ENCODE results near the gene ATE1.

The ATE1 gene

DNA sequence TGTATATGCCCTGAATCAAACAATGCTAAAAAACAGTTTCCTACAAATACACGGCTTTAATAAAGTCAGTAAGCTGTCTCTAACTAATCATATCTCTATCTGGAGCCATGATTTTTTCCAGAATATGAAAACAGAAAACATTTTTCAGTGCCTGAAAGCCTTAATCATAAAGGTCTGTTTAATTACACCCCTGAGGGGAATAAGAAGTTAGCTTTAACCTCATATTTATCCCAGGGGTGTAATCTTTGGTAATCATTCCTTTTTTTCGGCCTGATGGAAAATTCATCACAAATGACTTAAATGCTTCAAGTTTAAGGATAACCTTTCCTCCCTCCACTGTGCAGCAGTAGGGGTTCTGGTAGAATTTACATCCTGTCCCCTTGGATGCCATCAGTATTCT lies 124.2 kb downstream of the ATE1 start:
- ChIA-PET POLR2A (no interaction called here), CTCF (no interaction called here)
- TF ChIP-seq LEF1 (IDR thresholded peaks at IDR 0.05; ENCODE audit: borderline replicate concordance) (no peak), CTBP1 (IDR thresholded peaks at IDR 0.05; ENCODE audit: borderline replicate concordance) (no peak), BHLHE40 (IDR thresholded peaks at IDR 0.05; ENCODE audit: borderline replicate concordance) (no peak), SP1 (IDR thresholded peaks at IDR 0.05) (no peak), L3MBTL2 (conservative IDR thresholded peaks at IDR 0.05) (no peak), ARNT (IDR thresholded peaks at IDR 0.05) (no peak), ZNF384 (IDR thresholded peaks at IDR 0.05) (no peak), FOXM1 (IDR thresholded peaks at IDR 0.05; ENCODE audit: borderline replicate concordance) (no peak), NFRKB (IDR thresholded peaks at IDR 0.05) (no peak), TARDBP (IDR thresholded peaks at IDR 0.05) (no peak), FOXK2 (IDR thresholded peaks at IDR 0.05) (no peak), HDGF (IDR thresholded peaks at IDR 0.05; ENCODE audit: borderline replicate concordance) (no peak), ELF4 (IDR thresholded peaks at IDR 0.05) (no peak), FOXA1 (IDR thresholded peaks at IDR 0.05) (no peak), SUZ12 (IDR thresholded peaks at IDR 0.05) (no peak)
- TF ChIP-seq, protein P1, sequence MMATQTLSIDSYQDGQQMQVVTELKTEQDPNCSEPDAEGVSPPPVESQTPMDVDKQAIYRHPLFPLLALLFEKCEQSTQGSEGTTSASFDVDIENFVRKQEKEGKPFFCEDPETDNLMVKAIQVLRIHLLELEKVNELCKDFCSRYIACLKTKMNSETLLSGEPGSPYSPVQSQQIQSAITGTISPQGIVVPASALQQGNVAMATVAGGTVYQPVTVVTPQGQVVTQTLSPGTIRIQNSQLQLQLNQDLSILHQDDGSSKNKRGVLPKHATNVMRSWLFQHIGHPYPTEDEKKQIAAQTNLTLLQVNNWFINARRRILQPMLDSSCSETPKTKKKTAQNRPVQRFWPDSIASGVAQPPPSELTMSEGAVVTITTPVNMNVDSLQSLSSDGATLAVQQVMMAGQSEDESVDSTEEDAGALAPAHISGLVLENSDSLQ (IDR thresholded peaks at IDR 0.05), result no peak
- DNase-seq (ENCODE audit: extremely low spot score), result no peak

DNA sequence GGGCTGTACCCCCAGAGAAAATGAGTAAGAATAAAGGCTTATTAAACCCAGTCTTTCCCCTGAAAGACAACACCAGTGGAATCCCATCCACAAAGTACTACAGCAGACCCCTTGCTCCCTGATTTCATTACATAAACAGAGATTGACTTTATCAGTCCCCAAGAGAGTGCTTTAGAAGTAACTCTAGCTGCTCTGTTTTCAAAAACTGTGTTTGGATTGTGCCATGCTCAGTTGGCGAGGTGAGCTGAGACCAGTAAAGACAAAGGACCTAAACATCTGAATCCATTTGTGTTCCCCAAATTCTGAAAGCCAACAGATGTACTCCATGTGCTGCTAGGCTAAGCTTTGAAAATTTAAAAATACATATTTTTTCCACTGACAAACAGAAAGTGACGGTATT lies 127.0 kb downstream of the ATE1 start:
- ChIA-PET CTCF (interaction anchor here (0.6 kb wide), 1 partner anchor 21 kb away, joined by 3 read pairs; no protein-coding TSS in a partner anchor), POLR2A (no interaction called here)
- TF ChIP-seq HDGF (IDR thresholded peaks at IDR 0.05; ENCODE audit: borderline replicate concordance) (no peak), ZNF384 (IDR thresholded peaks at IDR 0.05) (no peak)
- TF ChIP-seq, protein P1 (IDR thresholded peaks at IDR 0.05), result no peak
- no peak for DNase-seq (ENCODE audit: extremely low spot score)

DNA sequence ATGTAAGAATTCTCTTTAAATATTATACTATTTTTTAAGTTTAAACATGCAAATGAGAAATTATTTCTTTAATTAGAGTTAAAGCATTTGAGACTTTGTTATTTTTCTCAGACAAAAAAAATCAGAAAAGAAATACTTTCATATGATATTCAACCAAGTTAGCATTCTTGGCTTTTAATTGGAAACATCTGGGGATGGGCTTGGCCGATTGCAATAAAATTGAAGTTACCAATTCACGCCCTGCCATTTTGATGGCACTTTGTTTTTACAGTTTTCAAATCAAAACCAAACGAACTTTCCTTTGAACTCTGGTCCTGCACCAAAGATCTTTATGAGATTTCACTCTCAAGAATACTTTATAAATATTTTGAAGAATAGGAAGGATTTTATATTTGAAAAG lies 127.7 kb downstream of the ATE1 start:
- no peak for TF ChIP-seq ARNT (IDR thresholded peaks at IDR 0.05)
- TF ChIP-seq FOXM1 (IDR thresholded peaks at IDR 0.05; ENCODE audit: borderline replicate concordance), result no peak
- TF ChIP-seq LEF1 (IDR thresholded peaks at IDR 0.05; ENCODE audit: borderline replicate concordance), result no peak
- no peak for TF ChIP-seq SUZ12 (IDR thresholded peaks at IDR 0.05)
- no peak for TF ChIP-seq CTBP1 (IDR thresholded peaks at IDR 0.05; ENCODE audit: borderline replicate concordance)
- no peak for TF ChIP-seq ELF4 (IDR thresholded peaks at IDR 0.05)
- TF ChIP-seq, protein P1 (IDR thresholded peaks at IDR 0.05), result no peak
- no peak for TF ChIP-seq FOXA1 (IDR thresholded peaks at IDR 0.05)
- TF ChIP-seq NFRKB (IDR thresholded peaks at IDR 0.05), result no peak
- TF ChIP-seq HDGF (IDR thresholded peaks at IDR 0.05; ENCODE audit: borderline replicate concordance), result no peak
- TF ChIP-seq TARDBP (IDR thresholded peaks at IDR 0.05), result no peak
- TF ChIP-seq SP1 (IDR thresholded peaks at IDR 0.05), result no peak
- no peak for TF ChIP-seq FOXK2 (IDR thresholded peaks at IDR 0.05)
- no peak for TF ChIP-seq L3MBTL2 (conservative IDR thresholded peaks at IDR 0.05)
- TF ChIP-seq BHLHE40 (IDR thresholded peaks at IDR 0.05; ENCODE audit: borderline replicate concordance), result no peak
- no peak for DNase-seq (ENCODE audit: extremely low spot score)
- CTCF ChIA-PET, result no interaction called here
- POLR2A ChIA-PET, result no interaction called here

DNA sequence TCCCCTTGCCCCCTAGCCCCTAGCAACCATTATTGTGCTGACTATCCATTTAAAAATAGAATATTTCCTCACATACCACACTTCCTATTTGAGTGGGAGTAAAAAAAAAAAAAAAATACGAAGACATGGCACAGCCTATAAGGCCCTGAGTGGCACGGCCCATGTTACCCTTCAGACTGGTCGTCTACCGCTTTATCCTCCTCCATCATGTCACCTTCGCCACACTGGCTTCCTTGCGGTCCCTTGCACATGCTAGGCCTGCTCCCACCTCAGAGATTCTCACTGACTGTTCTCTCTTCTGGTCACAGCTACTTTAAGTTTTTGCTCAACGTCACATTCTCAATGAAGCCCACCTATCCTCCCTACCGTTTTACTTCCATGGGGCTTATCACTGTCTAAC lies 130.3 kb downstream of the ATE1 start:
- CTCF ChIA-PET, result no interaction called here
- POLR2A ChIA-PET, result no interaction called here
- TF ChIP-seq LEF1 (IDR thresholded peaks at IDR 0.05; ENCODE audit: borderline replicate concordance) (no peak), SP1 (IDR thresholded peaks at IDR 0.05) (no peak), SUZ12 (IDR thresholded peaks at IDR 0.05) (no peak), BHLHE40 (IDR thresholded peaks at IDR 0.05; ENCODE audit: borderline replicate concordance) (no peak), ELF4 (IDR thresholded peaks at IDR 0.05) (no peak)
- TF ChIP-seq, protein P1 (IDR thresholded peaks at IDR 0.05), result no peak
- DNase-seq (ENCODE audit: extremely low spot score), result no peak

DNA sequence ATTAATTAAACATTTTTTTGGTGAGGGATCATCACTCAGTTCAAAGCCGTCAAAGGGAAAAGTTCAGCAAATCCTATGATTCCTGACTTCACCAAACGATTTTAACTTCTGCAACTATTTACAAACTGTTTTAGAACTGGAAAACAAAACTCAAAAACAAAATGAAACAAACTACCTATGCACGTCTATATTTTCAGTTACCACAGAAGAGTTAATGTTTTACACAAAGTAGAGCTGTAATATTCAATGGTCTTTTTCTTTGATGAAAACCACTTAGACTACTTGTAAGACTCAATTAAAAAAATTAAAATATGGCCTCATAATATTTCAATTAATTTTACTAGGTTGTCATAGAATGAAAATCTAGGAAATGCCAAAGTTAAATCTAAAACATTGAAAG lies 131.5 kb downstream of the ATE1 start:
- TF ChIP-seq FOXK2 (IDR thresholded peaks at IDR 0.05) (no peak), ELF4 (IDR thresholded peaks at IDR 0.05) (no peak)
- POLR2A ChIA-PET, result no interaction called here

DNA sequence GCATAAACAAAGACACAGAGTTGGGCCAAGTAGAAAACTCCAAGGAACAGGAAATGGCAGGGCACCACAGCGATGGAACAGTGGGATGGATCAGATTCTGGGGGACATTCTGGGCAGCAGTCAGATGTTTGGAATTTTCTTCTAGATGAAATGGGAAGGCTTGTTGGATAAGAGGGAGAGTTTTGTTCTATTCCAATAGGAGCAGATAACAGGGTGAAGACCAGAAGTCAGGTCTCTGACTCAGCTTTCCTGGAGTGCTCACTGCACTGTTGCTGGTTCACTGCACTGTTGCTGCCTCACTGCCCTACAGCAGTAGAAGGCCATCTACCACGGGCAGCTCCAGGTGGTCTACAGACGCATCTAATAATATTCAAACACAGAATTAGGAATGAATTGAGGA lies 135.6 kb downstream of the ATE1 start:
- ChIA-PET POLR2A (no interaction called here), CTCF (no interaction called here)
- TF ChIP-seq L3MBTL2 (conservative IDR thresholded peaks at IDR 0.05), result no peak
- no peak for TF ChIP-seq SP1 (IDR thresholded peaks at IDR 0.05)
- no peak for TF ChIP-seq NFRKB (IDR thresholded peaks at IDR 0.05)
- no peak for TF ChIP-seq HDGF (IDR thresholded peaks at IDR 0.05; ENCODE audit: borderline replicate concordance)
- no peak for TF ChIP-seq FOXM1 (IDR thresholded peaks at IDR 0.05; ENCODE audit: borderline replicate concordance)
- TF ChIP-seq, protein P1 (IDR thresholded peaks at IDR 0.05), result no peak
- TF ChIP-seq LEF1 (IDR thresholded peaks at IDR 0.05; ENCODE audit: borderline replicate concordance), result no peak
- no peak for TF ChIP-seq ELF4 (IDR thresholded peaks at IDR 0.05)
- TF ChIP-seq BHLHE40 (IDR thresholded peaks at IDR 0.05; ENCODE audit: borderline replicate concordance), result no peak
- TF ChIP-seq SUZ12 (IDR thresholded peaks at IDR 0.05), result no peak
- TF ChIP-seq ZNF384 (IDR thresholded peaks at IDR 0.05), result no peak
- DNase-seq (ENCODE audit: extremely low spot score), result no peak

More for the DNA sequence above, 131.5 kb downstream of the ATE1 start:
- DNase-seq (ENCODE audit: extremely low spot score), result no peak
- CTCF ChIA-PET, result no interaction called here

Data from HEK293T (cell line).